Skin epidermis (tissue), 12 donors: ENCODE results near the gene CPB2.
A peak's percentile ranks its signal among the peaks of the same experiment; 100 is the strongest.

Experiments used
- H3K27ac ChIP-seq, 21 experiments: fragments of 200-600 bp; sonication (generic) in 11 of 21; one replicate each; pipeline ENCODE4 v1.5.0; 2020; ENCODE audit warnings: mild to moderate bottlenecking in 3 of 21, inconsistent platforms in 2 of 21, moderate library complexity in 2 of 21
- H3K4me3 ChIP-seq, 7 experiments: fragments of 200-600 bp; sonication (generic) in 2 of 7; one replicate each; pipeline ENCODE4 v1.5.0; 2020; ENCODE audit warnings: inconsistent platforms in 2 of 7, mild to moderate bottlenecking in 2 of 7, moderate library complexity in 1 of 7

Gene CPB2

DNA sequence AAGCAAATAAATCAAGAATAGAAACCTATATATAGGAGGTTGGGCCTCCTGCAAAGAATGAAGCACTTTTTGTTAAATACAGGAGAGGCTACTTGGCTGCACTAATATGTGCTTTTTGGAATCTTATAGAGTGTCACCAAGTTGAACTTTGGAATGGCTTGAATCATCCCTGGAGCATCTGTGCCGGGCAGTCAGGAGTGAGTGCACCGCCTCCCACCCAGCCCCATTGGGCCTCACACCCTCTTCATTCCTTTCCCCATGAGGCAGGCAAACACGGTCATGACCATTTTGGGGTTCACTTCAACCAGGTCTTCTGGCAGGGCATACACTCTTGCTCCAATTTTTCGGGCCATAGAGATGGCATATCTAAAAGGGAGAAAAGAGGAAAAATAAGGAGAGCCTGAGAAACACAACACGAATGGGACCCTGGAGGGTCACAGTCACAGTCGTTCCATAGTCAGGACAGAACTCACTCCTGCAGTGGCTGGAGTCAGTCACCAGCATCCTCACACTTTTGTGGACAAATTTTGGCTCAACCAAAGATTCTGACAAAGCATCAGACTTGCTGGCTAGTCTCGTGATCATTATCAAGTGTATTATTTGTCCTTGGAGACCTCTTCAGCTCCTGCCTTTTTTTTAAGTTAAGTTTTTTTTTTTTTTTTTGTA is 22.7 kb upstream of the CPB2 start:
- H3K27ac ChIP-seq = no peak overlapping the region
- no peak overlapping the region for H3K4me3 ChIP-seq

- Histone ChIP-seq H3K27ac (no peak overlapping the region), H3K4me3 (no peak overlapping the region)
Observed at GRCh38 chr13:46126552-46127357, 21.9 kb upstream of the CPB2 start.

DNA sequence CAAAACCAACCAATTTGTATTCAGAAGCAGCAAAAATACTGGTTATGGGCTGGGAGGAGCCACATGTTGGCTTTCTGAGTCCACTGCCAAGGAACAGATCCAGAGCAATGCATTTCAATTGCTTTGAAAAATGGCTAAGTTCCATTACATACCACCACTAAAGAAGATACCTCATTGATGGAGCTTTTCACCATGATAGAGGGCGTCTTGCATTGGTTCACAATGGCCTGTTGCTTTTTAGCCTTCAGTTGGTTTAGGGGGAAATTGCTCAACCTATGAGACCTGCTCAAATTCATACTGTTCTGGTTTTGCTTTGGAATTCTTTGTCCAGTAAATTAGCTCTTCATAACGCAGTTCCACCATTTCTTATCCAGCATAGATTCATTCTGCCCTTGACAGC is 21.2 kb upstream of the CPB2 start:
- Histone ChIP-seq H3K4me3 (no peak overlapping the region), H3K27ac (no peak overlapping the region)

DNA sequence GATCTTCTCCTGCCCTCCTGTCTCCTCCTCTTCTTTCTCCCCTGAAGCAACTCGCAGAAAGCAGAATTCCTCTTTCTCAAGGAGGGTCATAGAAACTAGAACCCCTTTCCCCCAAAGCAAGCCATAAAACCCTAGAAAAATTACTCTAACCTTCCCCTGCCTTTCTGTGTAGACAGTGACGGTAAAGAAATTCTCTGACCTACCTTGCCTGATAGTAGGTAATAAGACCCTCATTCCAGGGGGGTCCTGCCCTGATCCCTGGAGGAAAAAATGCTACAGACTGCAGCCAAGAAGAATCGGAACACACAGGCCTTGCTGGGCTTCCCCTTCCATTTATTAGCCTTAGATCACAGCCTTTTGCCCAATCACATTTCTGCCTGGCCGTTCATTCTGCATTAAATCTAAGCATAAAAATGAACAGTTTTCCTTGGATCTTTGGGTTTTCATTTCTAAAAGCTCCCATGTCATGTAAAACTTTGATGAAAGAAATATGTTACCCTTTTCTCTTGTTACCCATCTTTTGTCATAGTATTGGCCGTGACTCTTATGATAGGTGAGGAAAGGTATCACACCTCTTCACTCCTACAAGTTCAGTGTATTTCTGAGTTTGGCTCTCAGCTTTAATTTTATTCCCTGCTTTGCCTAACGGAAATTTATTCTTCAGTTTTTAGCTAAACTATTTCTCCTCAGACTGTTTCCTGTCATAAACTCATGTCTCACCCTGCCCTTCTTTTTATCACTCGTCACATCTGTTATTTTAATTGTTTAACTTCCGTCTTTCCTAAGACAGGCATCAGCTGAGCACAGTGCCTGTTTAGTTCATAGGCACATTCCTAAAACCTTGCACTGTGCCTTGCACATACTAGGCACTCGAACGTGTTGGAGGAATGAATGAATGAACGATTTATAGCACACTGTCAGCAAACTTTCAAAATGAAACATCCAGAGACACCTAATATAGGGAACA is 20.4 kb upstream of the CPB2 start:
- Histone ChIP-seq H3K4me3 (no peak overlapping the region), H3K27ac (peak overlapping the region in 1 of 21 experiments; percentile 16)

- Histone ChIP-seq H3K4me3 (no peak overlapping the region), H3K27ac (no peak overlapping the region)
Observed at GRCh38 chr13:46124531-46124966, 19.7 kb upstream of the CPB2 start.

DNA sequence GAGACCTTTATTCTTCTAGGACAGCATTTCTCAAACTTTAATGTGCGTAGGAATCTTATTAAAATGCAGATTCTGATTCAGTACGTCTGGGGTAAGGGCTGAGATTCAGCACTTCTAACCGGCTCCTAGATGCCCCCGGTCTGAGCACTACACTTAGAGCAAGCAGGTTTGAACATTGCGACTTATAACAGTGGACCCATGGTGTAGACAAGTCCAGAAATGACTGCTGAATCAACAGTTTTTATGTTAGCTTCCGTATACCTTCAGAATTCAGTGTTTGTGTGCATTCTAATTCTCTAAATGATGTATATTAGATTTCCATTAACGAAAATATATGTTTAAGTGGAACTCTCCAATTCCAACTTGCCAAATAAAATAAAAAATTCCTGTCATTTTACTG is 17.5 kb upstream of the CPB2 start:
- Histone ChIP-seq H3K4me3 (no peak overlapping the region), H3K27ac (no peak overlapping the region)

DNA sequence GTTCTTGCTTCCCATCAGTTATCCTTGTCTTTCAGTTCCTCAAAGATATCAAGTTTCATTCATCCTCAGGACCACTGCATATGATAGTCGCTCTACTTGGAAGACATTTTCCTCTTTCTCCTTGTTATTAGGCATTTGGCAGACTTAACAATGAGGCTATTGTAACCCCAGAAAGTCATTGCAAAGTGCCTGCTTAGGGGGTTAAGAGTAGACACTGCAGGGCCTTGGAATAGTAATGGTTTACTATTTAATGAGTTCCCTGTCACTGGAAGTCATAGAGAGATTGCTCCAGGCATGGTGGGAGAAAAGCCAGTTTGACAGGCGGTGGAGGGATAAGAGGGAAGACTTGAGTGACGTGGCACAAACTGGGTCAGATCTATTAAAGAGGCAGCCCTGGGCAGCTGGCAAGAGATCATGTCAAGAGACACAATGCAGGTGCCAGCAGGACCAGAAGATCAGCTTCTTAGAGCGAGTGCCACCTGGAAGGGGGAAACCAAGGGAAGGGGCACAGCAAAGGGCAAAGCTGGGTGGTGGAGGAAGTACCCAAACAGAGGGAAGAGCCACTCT is 16.8 kb upstream of the CPB2 start:
- H3K27ac ChIP-seq = peak overlapping the region in 1 of 21 experiments; percentile 2
- H3K4me3 ChIP-seq = no peak overlapping the region

GRCh38 chr13:46121033-46121432 is 16.2 kb upstream of the CPB2 start:
- H3K4me3 ChIP-seq = no peak overlapping the region
- peak overlapping the region in 1 of 21 experiments; percentile 2 for H3K27ac ChIP-seq

GRCh38 chr13:46119883-46120614 is 15.2 kb upstream of the CPB2 start:
- H3K27ac ChIP-seq = no peak overlapping the region

DNA sequence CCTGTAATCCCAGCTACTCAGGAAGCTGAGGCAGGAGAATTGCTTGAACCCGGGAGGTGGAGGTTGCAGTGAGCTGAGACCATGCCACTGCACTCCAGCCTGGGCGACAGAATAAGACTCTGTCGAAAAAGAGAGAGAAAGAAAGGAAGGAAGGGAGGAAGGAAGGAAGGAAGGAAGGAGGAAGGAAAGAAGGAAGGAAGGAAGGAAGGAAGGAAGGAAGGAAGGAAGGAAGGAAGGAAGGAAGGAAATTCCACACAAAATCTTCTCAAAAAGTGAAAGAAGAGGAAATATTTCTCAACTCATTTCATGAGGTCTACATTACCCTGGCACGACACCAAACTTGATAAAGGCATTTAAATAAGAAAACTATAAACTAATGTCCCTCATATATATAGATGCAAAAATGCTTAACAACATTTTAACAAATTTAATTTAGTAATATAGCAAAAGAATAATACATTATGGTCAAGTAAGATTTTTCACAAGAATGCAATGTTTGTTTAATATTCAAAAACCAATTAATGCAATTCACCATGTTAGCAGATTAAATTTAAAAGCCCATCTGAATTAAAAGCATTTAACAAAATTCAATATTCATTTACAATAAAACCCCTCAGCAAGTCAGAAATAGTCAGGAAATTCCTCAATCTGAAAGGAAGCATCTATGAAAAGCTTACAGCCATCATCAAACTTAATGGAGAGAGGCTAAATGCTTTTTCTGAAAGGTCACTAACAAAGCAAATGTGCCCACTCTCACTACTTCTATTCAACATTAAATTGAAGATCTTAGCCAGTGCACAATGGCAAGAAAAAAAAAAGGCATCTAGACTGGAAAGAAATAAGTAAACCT is 12.0 kb upstream of the CPB2 start:
- Histone ChIP-seq H3K4me3 (no peak overlapping the region), H3K27ac (no peak overlapping the region)

More at GRCh38 chr13:46119883-46120614, 15.2 kb upstream of the CPB2 start:
- H3K4me3 ChIP-seq = no peak overlapping the region

- Histone ChIP-seq H3K4me3 (no peak overlapping the region), H3K27ac (no peak overlapping the region)
Observed at GRCh38 chr13:46114613-46115012, 9.8 kb upstream of the CPB2 start.

DNA sequence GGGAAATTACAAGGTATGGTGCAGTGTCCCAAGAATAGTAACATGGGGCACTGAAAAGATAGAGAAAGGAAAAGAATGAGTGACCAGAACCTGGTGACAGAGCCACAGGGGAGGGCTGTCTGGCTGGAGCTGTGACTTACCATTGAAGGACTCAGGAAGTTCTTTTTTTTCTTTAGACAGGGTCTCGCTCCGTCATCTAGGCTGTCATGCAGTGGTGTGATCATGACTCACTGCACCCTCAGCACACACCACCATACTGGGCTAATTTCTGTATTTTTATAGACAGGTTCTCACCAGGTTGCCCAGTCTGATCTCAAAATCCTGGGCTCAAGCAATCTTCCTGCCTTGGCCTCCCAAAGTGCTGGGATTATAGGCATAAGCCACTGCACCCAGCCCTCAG is 8.8 kb upstream of the CPB2 start:
- Histone ChIP-seq H3K27ac (no peak overlapping the region), H3K4me3 (no peak overlapping the region)

- H3K27ac ChIP-seq = no peak overlapping the region
- no peak overlapping the region for H3K4me3 ChIP-seq
Observed at GRCh38 chr13:46111151-46111550, 6.3 kb upstream of the CPB2 start.

DNA sequence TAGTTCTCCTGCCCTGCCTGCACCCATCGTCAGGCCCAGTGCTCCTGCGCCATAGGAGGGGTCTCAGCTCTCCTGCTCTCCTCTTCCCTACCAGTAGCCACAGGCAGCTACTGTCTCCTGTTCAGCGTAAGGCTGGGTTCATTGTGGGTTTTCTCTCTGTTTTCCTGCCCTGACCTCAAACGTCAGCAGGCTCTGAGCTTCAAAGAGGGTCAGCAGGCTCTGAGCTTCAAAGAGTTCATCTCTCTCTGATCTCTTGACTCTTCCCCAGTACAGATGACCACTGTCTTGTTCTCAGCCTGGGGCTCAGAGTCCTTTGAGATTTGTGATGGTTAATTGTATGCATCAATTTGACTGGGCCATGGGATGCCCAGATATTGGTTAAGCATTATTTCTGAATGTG is 4.6 kb upstream of the CPB2 start:
- H3K27ac ChIP-seq = no peak overlapping the region
- H3K4me3 ChIP-seq = no peak overlapping the region

GRCh38 chr13:46106839-46107371 is 2.1 kb upstream of the CPB2 start:
- H3K4me3 ChIP-seq = no peak overlapping the region
- H3K27ac ChIP-seq = no peak overlapping the region

DNA sequence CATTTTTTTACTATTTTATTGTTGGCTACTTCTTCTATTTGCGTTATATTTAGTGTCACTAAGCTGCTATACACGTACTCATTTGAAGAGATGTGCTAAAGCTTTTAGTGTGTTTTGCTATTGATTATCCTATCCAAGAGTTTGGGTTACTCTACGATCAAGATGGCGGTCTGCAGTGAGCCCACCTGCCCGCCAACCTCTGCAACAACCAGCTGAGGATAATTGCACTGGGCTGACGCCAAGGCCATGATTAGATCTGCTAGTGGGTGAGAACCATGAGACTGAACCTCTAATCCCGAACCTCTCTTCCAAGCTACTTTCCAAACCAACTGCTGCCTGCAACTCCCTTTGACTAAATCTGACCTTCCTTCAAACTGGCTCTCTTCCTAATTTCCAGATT is 1.8 kb downstream of the CPB2 start:
- Histone ChIP-seq H3K27ac (no peak overlapping the region), H3K4me3 (no peak overlapping the region)

DNA sequence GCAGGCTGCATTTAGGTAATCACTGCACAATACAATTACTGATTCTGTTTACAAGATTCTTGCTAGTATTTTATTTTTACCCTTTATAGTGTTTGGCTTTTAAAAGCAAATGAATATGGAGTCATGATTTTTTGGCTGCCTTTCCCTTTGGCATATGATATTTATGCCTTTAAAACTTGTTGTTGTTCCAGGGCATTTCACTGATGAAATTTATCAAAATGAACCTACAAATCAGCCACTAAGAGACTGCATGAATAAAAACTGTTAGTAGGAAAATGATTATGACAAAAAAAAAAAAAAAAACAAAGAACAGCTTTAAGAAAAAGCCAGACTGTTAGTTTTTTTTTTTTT is 2.6 kb downstream of the CPB2 start:
- no peak overlapping the region for H3K4me3 ChIP-seq
- no peak overlapping the region for H3K27ac ChIP-seq
